Pancreas (tissue), 10 donors: ENCODE data around the gene TXN2. TPM values are rescaled to one million over a fixed set of nuclear protein-coding genes. Genes with fewer than 3 reads are reported as not detected.

ENCODE experiments used
- ATAC-seq, 4 donors: fragments of 200-7000 bp; cut with Tn5 transposase; one replicate each; pipeline versions ENCODE4 v1.8.0 to v1.9.1; 2020; ENCODE audit warnings: mild to moderate bottlenecking in 4 of 4, moderate library complexity in 4 of 4
- DNase-seq, 6 donors: peaks; one replicate each; pipeline ENCODE4 v3.0.0-alpha.2; 2020
- FAIRE-seq: peaks from 2 replicates; lab custom pipeline; 2012; peaks lifted over from hg19 to GRCh38; lab: Jason Lieb, UNC
- H3K27ac ChIP-seq, 4 donors: fragments of 200-600 bp; sonication (generic); 1 replicate in 3 of 4; 2 replicates in 1 of 4; pipeline versions ENCODE4 v1.5.0 to v1.8.0; 2020
- H3K27me3 ChIP-seq, 4 donors: fragments of 200-600 bp; one replicate each; pipeline ENCODE4 v1.8.0; 2021
- H3K36me3 ChIP-seq, 3 donors: fragments of 200-600 bp; sonication (generic) in 1 of 3; one replicate each; pipeline versions ENCODE4 v1.5.0 to v1.8.0; 2020 to 2021
- H3K4me1 ChIP-seq, 3 donors: fragments of 200-600 bp; one replicate each; pipeline ENCODE4 v1.8.0; 2021
- H3K4me3 ChIP-seq, 4 donors: fragments of 200-600 bp; sonication (generic) in 2 of 4; one replicate each; pipeline versions ENCODE4 v1.5.0 to v1.8.0; 2020 to 2021
- H3K9me3 ChIP-seq, 4 donors: fragments of 200-600 bp; one replicate each; pipeline ENCODE4 v1.8.0; 2021
- CTCF ChIP-seq, 4 donors: fragments of 200-600 bp; sonication (generic) in 3 of 4; IDR thresholded peaks; one replicate each; pipeline versions ENCODE4 v1.5.0 to v1.8.0; 2021; ENCODE audit warnings: antibody characterized with exemption in 4 of 4
- WGBS, 2 donors: extraction: QIAGEN DNeasy Blood & Tissue Kit; methylation state at CpG; one replicate each; pipeline ENCODE4 v1.1.7; 2013; 5-methylcytosine and 5-hydroxymethylcytosine counted together
- intact Hi-C, 3 donors: fragments of 100-400 bp; cut with DNase I; formaldehyde crosslinking; loops; one replicate each; pipeline versions ENCODE4 v1.11.1 to v1.14.2; 2022
- polyA plus RNA-seq, 2 donors: library from polyadenylated mRNA; stranded (reverse); fragments of 200-250 nt; gene quantifications; one replicate each; pipeline ENCODE4 v1.2.3, GENCODE V29; 2013
- total RNA-seq, 6 donors: library from RNA; stranded (reverse); fragmentation: NEBNext Ultra II Directional in 4 of 6; extraction: Animal tissue kit (Norgen Biotek cat#: 25700) in 4 of 6; gene quantifications; one replicate each; pipeline versions ENCODE4 v1.2.1 to v1.2.4, GENCODE V29; 2021 to 2023
- donor health status: healthy with polysubstance abuse.
- donor health status: DM: no; HTN: no; CAD: no; lungs with moderate emphysema.
- donor health status: DM: no; HTN: no; CAD: no.
- donor health status: control.
- donor health status: control.
- donor health status: Bipolar disorder and iron deficiency.
- donor health status: DM: yes; HTN: yes; CAD: no.
- donor health status: DM: no; HTN: no; CAD: no.
- donor health status: DM: no; HTN: no; CAD: no.
- donor health status: DM: yes; HTN: yes; CAD: no.

The TXN2 gene
- total and polyA plus RNA-seq, 8 donors: 20.4 to 49.5 (median 32.2) TPM

GRCh38 chr22:36465232-36466021 lies 16.0 kb downstream of the TXN2 start:
- no peak for TF ChIP-seq CTCF (IDR thresholded peaks at IDR 0.05)
- DNase-seq (peak; percentile 92 to 100 (median 99)), ATAC-seq (peak; percentile 81 to 88 (median 86)), FAIRE-seq (peak; percentile 37)
- no peak overlapping the region for H3K4me3 ChIP-seq
- peak overlapping the region; percentile 92 to 97 (median 94) for H3K27ac ChIP-seq
- intact Hi-C loops: loop anchor here in 1 of 3 donors (5.0 kb wide), 1 partner anchor 163 kb away; no protein-coding TSS in a partner anchor
- 14 to 16% methylated on average over 25 of the region's 25 CpGs for WGBS, 2 donors
- H3K36me3 ChIP-seq: no peaks in the 10 kb centered on the region
- no peaks in the 10 kb centered on the region for H3K27me3 ChIP-seq
- no peaks in the 10 kb centered on the region for H3K9me3 ChIP-seq
- H3K4me1 ChIP-seq: peaks cover 21 to 36% (median 28%) of the 10 kb centered on the region in 3 donors

GRCh38 chr22:36464715-36465231 lies 16.7 kb downstream of the TXN2 start:
- no peaks in the 10 kb centered on the region for H3K9me3 ChIP-seq
- DNase-seq (peak in 3 of 6 donors; percentile 65 to 82 (median 74)), FAIRE-seq (no peak), ATAC-seq (peak in 3 of 4 donors; percentile 0 to 2 (median 2))
- H3K27ac ChIP-seq: peak overlapping the region; percentile 92 to 97 (median 94)
- intact Hi-C loops: loop anchor here in 1 of 3 donors (5.0 kb wide), 1 partner anchor 162 kb away; no protein-coding TSS in a partner anchor
- H3K27me3 ChIP-seq: no peaks in the 10 kb centered on the region
- H3K36me3 ChIP-seq: no peaks in the 10 kb centered on the region
- H3K4me3 ChIP-seq: no peak overlapping the region
- WGBS, 2 donors: 62 to 63% methylated on average over 20 of the region's 20 CpGs
- TF ChIP-seq CTCF (IDR thresholded peaks at IDR 0.05): no peak
- peaks cover 21 to 33% (median 28%) of the 10 kb centered on the region in 3 donors for H3K4me1 ChIP-seq

- Histone ChIP-seq H3K4me3 (no peak overlapping the region), H3K27ac (peak overlapping the region; percentile 92 to 97 (median 94)), H3K9me3 (no peaks in the 10 kb centered on the region), H3K4me1 (peaks cover 21 to 32% (median 28%) of the 10 kb centered on the region in 3 donors), H3K27me3 (no peaks in the 10 kb centered on the region), H3K36me3 (no peaks in the 10 kb centered on the region)
- FAIRE-seq: no peak
- intact Hi-C loops: no loop called here
- DNase-seq: peak in 1 of 6 donors; percentile 40
- no peak for ATAC-seq
- no peak for TF ChIP-seq CTCF (IDR thresholded peaks at IDR 0.05)
- 81 to 88% methylated on average over 17 of the region's 17 CpGs for WGBS, 2 donors
Observed at GRCh38 chr22:36463783-36464184, 17.7 kb downstream of the TXN2 start.

GRCh38 chr22:36461665-36462649 lies 19.5 kb downstream of the TXN2 start:
- H3K27ac ChIP-seq: peak overlapping the region; percentile 61 to 97 (median 82)
- no peak for TF ChIP-seq CTCF (IDR thresholded peaks at IDR 0.05)
- H3K27me3 ChIP-seq: no peaks in the 10 kb centered on the region
- ATAC-seq: peak; percentile 5 to 50 (median 34)
- intact Hi-C loops: no loop called here
- no peak for FAIRE-seq
- DNase-seq: peak in 5 of 6 donors; percentile 67 to 73 (median 72)
- 58% methylated on average over 16 of the region's 16 CpGs for WGBS, 2 donors
- peaks cover 21 to 38% (median 28%) of the 10 kb centered on the region in 3 donors for H3K4me1 ChIP-seq
- H3K36me3 ChIP-seq: no peaks in the 10 kb centered on the region
- H3K4me3 ChIP-seq: no peak overlapping the region
- H3K9me3 ChIP-seq: no peaks in the 10 kb centered on the region
